ENCODE measurements around the gene PNPLA6. TPM values are rescaled to one million over a fixed set of nuclear protein-coding genes. Genes with fewer than 3 reads are reported as not detected.

Gene PNPLA6
- total RNA-seq, 1 donor from 2014 or later, result 129 TPM

DNA sequence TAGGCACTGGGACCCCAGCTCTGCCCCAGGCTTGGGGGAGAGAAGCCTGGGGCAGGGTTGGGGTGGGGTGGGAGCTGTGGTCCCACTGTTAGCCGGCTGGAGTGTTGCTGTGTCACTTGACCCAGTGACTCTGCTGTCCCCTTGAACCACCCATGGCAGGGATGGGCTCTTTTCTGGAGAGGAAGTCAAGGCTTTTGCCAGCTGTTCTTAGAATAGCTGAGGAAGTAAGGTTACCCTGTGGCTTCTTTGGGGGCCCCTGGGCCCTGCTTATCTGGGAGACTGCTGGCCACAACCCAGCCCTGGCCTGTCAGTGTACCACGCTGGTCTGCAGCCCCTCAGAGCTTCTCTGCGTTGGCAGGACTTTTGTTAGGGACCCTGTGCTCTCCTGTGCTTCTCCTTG, 9.1 kb downstream of the PNPLA6 start:
- Mint-ChIP-seq H3K36me3 (ENCODE audit: low read depth, unreplicated experiment) (peaks cover 18% of the 10 kb centered on the region), H3K27ac (ENCODE audit: unreplicated experiment) (no peak overlapping the region), H3K4me1 (ENCODE audit: unreplicated experiment) (no peaks in the 10 kb centered on the region), H3K4me3 (ENCODE audit: unreplicated experiment) (no peak overlapping the region), H3K27me3 (ENCODE audit: unreplicated experiment) (peaks cover 4% of the 10 kb centered on the region), H3K9me3 (ENCODE audit: unreplicated experiment) (no peaks in the 10 kb centered on the region)
- TF ChIP-seq, protein P1, sequence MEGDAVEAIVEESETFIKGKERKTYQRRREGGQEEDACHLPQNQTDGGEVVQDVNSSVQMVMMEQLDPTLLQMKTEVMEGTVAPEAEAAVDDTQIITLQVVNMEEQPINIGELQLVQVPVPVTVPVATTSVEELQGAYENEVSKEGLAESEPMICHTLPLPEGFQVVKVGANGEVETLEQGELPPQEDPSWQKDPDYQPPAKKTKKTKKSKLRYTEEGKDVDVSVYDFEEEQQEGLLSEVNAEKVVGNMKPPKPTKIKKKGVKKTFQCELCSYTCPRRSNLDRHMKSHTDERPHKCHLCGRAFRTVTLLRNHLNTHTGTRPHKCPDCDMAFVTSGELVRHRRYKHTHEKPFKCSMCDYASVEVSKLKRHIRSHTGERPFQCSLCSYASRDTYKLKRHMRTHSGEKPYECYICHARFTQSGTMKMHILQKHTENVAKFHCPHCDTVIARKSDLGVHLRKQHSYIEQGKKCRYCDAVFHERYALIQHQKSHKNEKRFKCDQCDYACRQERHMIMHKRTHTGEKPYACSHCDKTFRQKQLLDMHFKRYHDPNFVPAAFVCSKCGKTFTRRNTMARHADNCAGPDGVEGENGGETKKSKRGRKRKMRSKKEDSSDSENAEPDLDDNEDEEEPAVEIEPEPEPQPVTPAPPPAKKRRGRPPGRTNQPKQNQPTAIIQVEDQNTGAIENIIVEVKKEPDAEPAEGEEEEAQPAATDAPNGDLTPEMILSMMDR (IDR thresholded peaks at IDR 0.05; ENCODE audit: unreplicated experiment), result no peak
- no peak for DNase-seq (ENCODE audit: low spot score)

DNA sequence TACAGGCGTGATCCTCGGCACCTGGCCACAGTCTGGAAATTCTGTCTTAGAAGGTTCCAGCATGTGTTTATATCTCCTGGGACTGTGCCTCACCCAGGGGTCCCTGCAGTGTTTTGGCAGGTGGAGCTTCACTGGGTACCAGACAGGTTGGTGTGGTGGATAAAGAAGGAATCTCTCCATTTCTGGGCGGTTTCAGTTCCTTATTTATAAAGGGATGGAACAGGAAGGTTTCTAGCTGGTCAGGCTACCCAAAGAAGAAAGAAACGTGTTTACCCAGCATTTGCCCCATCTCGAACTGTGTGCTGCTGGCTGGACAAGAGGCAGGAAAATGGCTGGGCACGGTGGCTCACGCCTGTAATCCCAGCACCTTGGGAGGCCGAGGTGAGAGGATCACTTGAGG, 9.8 kb downstream of the PNPLA6 start:
- H3K27ac Mint-ChIP-seq (ENCODE audit: unreplicated experiment), result no peak overlapping the region
- H3K27me3 Mint-ChIP-seq (ENCODE audit: unreplicated experiment), result peaks cover 3% of the 10 kb centered on the region
- peaks cover 16% of the 10 kb centered on the region for H3K36me3 Mint-ChIP-seq (ENCODE audit: low read depth, unreplicated experiment)
- DNase-seq (ENCODE audit: low spot score), result no peak
- TF ChIP-seq, protein P1 (IDR thresholded peaks at IDR 0.05; ENCODE audit: unreplicated experiment), result no peak
- H3K4me1 Mint-ChIP-seq (ENCODE audit: unreplicated experiment), result no peaks in the 10 kb centered on the region
- no peaks in the 10 kb centered on the region for H3K9me3 Mint-ChIP-seq (ENCODE audit: unreplicated experiment)
- H3K4me3 Mint-ChIP-seq (ENCODE audit: unreplicated experiment), result no peak overlapping the region

DNA sequence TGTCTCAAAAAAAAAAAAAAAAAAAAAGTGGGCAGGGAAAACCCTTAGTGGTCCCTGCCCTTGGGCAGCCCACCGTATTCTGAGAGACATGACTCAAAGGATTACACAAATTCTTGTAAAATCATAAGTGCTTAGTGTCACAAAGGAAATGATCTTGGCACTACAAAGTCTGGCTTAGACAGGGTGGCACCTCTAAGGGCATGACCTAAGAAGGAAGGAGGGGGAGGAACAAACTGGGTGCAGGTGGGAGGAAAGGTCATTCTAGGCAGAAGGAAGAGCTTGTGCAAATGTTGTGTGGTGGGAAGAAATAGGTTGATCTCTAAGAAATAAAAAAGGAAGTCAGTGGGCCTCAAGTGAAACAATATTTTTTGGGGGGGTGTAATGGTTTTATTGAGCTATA, 10.4 kb downstream of the PNPLA6 start:
- Mint-ChIP-seq H3K27me3 (ENCODE audit: unreplicated experiment) (no peaks in the 10 kb centered on the region), H3K9me3 (ENCODE audit: unreplicated experiment) (no peaks in the 10 kb centered on the region), H3K36me3 (ENCODE audit: low read depth, unreplicated experiment) (peaks cover 13% of the 10 kb centered on the region), H3K4me1 (ENCODE audit: unreplicated experiment) (no peaks in the 10 kb centered on the region), H3K27ac (ENCODE audit: unreplicated experiment) (no peak overlapping the region), H3K4me3 (ENCODE audit: unreplicated experiment) (no peak overlapping the region)
- DNase-seq (ENCODE audit: low spot score), result no peak
- TF ChIP-seq, protein P1 (IDR thresholded peaks at IDR 0.05; ENCODE audit: unreplicated experiment), result no peak

DNA sequence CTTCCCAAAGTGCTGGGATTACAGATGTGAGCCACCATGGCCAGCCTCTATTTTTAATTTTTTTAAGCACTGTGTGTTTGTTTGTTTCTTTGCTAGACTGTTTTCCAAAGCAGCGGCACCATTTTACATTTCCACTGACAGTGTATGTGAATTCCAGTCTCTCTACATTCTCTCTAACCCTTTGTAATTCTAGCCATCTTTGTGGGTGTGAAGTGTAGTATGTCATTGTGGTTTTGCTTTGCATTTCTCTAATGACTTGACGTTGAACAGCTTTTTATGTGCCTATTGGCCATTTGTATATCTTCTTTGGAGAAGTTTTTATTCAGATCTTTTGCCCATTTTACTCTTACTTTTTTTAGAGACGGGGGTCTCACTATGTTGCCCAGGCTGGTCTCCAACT, 11.6 kb downstream of the PNPLA6 start:
- H3K9me3 Mint-ChIP-seq (ENCODE audit: unreplicated experiment), result no peaks in the 10 kb centered on the region
- no peak overlapping the region for H3K27ac Mint-ChIP-seq (ENCODE audit: unreplicated experiment)
- peaks cover 4% of the 10 kb centered on the region for H3K4me1 Mint-ChIP-seq (ENCODE audit: unreplicated experiment)
- no peak for DNase-seq (ENCODE audit: low spot score)
- TF ChIP-seq, protein P1 (IDR thresholded peaks at IDR 0.05; ENCODE audit: unreplicated experiment), result no peak
- H3K36me3 Mint-ChIP-seq (ENCODE audit: low read depth, unreplicated experiment), result peaks cover 18% of the 10 kb centered on the region
- H3K4me3 Mint-ChIP-seq (ENCODE audit: unreplicated experiment), result no peak overlapping the region
- no peaks in the 10 kb centered on the region for H3K27me3 Mint-ChIP-seq (ENCODE audit: unreplicated experiment)

DNA sequence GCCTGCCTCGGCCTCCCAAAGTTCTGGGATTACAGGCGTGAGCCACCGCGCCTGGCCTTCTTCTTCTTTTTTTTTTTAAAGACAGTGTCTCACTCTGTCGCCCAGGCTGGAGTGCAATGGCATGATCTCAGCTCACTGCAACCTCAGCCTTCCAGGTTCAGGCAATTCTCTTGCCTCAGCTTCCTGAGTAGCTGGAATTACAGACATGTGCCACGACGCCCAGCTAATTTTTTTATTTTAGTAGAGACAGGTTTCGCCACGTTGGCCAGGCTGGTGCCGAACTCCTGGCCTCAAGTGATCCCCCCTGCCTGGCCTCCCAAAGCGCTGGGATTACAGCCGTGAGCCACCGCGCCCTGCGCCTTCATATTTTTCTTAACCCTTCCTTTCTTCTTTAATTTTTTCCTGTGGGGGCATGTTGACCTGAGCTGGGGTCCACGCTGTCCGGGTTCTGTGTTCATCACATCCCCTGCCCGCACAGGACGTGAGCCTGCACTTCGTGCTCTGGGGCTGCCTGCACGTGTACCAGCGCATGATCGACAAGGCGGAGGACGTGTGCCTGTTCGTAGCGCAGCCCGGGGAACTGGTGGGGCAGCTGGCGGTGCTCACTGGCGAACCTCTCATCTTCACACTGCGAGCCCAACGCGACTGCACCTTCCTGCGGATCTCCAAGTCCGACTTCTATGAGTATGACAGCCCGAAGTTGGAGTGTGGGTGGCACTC, 14.1 kb downstream of the PNPLA6 start:
- peaks cover 4% of the 10 kb centered on the region for H3K4me1 Mint-ChIP-seq (ENCODE audit: unreplicated experiment)

More for the DNA sequence above, 14.1 kb downstream of the PNPLA6 start:
- Mint-ChIP-seq H3K4me3 (ENCODE audit: unreplicated experiment) (peak overlapping the region; percentile 42), H3K9me3 (ENCODE audit: unreplicated experiment) (no peaks in the 10 kb centered on the region), H3K36me3 (ENCODE audit: low read depth, unreplicated experiment) (peaks cover 17% of the 10 kb centered on the region), H3K27me3 (ENCODE audit: unreplicated experiment) (peaks cover 1% of the 10 kb centered on the region), H3K27ac (ENCODE audit: unreplicated experiment) (no peak overlapping the region)
- no peak for DNase-seq (ENCODE audit: low spot score)
- TF ChIP-seq, protein P1 (IDR thresholded peaks at IDR 0.05; ENCODE audit: unreplicated experiment), result no peak

All from endothelial cell (in vitro differentiated cells).